ENCODE results near the gene VCP.

DNA sequence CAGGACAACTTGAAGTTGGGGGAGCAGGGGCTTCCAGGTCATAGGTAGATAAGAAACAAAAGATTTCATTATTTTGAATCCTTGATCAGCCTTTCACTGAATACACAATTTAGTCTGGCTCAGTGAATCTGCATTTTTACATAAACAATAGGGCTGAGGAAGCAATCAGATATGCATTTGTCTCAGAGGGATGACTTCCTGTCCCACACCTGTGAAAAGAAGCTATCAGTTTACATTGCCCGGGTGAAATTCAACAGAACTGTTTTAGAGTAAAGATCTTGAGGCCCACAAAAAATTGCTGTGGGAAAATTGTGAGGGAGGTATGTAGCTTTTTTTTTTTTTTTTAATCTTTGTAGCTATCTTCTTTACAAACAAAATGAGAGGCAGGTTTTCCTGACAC lies 44.6 kb downstream of the VCP start:
- TF ChIP-seq POLR2A (IDR thresholded peaks at IDR 0.05) (no peak), CTCF (IDR thresholded peaks at IDR 0.05 in 4 of 5, conservative IDR thresholded peaks at IDR 0.05 in 1 of 5) (no peak)

All from gastrocnemius medialis (tissue), 4 donors.